Measurements from ENCODE around the gene MMS19.

- TF ChIP-seq CTCF (IDR thresholded peaks at IDR 0.05) = no peak
- no peak for TF ChIP-seq POLR2A (IDR thresholded peaks at IDR 0.05)
Measured at GRCh38 chr10:97506199-97506991, 8.2 kb upstream of the MMS19 start.
